ENCODE results near the gene MYO1H. TPM values are rescaled to one million over a fixed set of nuclear protein-coding genes. Genes with fewer than 3 reads are reported as not detected.
A peak's percentile ranks its signal among the peaks of the same experiment; 100 is the strongest.

The MYO1H gene
- polyA plus RNA-seq, 5 donors: 0.13 to 1.1 (median 0.26) TPM

- no peak for DNase-seq
Observed at GRCh38 chr12:109336593-109336992, 11.1 kb upstream of the MYO1H start.

GRCh38 chr12:109343677-109344076, 4.0 kb upstream of the MYO1H start:
- no peak for DNase-seq

GRCh38 chr12:109345428-109345827, 2.3 kb upstream of the MYO1H start:
- no peak for DNase-seq

GRCh38 chr12:109346920-109347319, 780 bp upstream of the MYO1H start:
- DNase-seq: no peak

GRCh38 chr12:109352184-109352583, 4.5 kb downstream of the MYO1H start:
- no peak for DNase-seq

- DNase-seq: no peak
Observed at GRCh38 chr12:109356577-109356976, 8.9 kb downstream of the MYO1H start.

GRCh38 chr12:109357032-109357431, 9.3 kb downstream of the MYO1H start:
- no peak for DNase-seq

- DNase-seq: no peak
Observed at GRCh38 chr12:109358154-109358869, 10.6 kb downstream of the MYO1H start.

- no peak for DNase-seq
Observed at GRCh38 chr12:109359131-109359690, 11.5 kb downstream of the MYO1H start.

GRCh38 chr12:109369831-109370230, 22.1 kb downstream of the MYO1H start:
- DNase-seq: no peak

- DNase-seq: no peak
Observed at GRCh38 chr12:109377139-109377685, 29.5 kb downstream of the MYO1H start.

- no peak for DNase-seq
Observed at GRCh38 chr12:109378569-109378968, 30.9 kb downstream of the MYO1H start.

- no peak for DNase-seq
Observed at GRCh38 chr12:109382031-109382430, 34.3 kb downstream of the MYO1H start.

GRCh38 chr12:109383240-109383639, 35.5 kb downstream of the MYO1H start:
- no peak for DNase-seq

GRCh38 chr12:109385339-109386058, 37.8 kb downstream of the MYO1H start:
- DNase-seq: peak in 1 of 2 donors; percentile 55

GRCh38 chr12:109386059-109386433, 38.3 kb downstream of the MYO1H start:
- peak in 1 of 2 donors; percentile 23 for DNase-seq

- peak in 1 of 2 donors; percentile 6 for DNase-seq
Observed at GRCh38 chr12:109387425-109388166, 39.9 kb downstream of the MYO1H start.

GRCh38 chr12:109388167-109388563, 40.5 kb downstream of the MYO1H start:
- DNase-seq: no peak

GRCh38 chr12:109389146-109389545, 41.4 kb downstream of the MYO1H start:
- no peak for DNase-seq

- peak in 1 of 2 donors; percentile 41 for DNase-seq
Observed at GRCh38 chr12:109393437-109394345, 46.0 kb downstream of the MYO1H start.

GRCh38 chr12:109394891-109395290, 47.2 kb downstream of the MYO1H start:
- no peak for DNase-seq
